ENCODE results near the gene RNASEH2B. TPM values are rescaled to one million over a fixed set of nuclear protein-coding genes. Genes with fewer than 3 reads are reported as not detected.

Gene RNASEH2B
- total and polyA plus RNA-seq, 8 donors: 19.0 to 41.6 (median 23.3) TPM

- FAIRE-seq: no peak
- Histone ChIP-seq H3K9me3 (no peaks in the 10 kb centered on the region), H3K27ac (no peak overlapping the region), H3K4me1 (no peaks in the 10 kb centered on the region), H3K4me3 (no peak overlapping the region), H3K36me3 (no peaks in the 10 kb centered on the region), H3K27me3 (no peaks in the 10 kb centered on the region)
- WGBS, 2 donors: 86 to 93% methylated on average over 1 of the region's 1 CpG
- no peak for DNase-seq
- intact Hi-C loops (cut with DNase I): no loop called here
- no peak for TF ChIP-seq CTCF (IDR thresholded peaks at IDR 0.05)
- no peak for ATAC-seq
Observed at GRCh38 chr13:50884265-50884664, 25.3 kb upstream of the RNASEH2B start.

GRCh38 chr13:50887151-50887550 lies 22.4 kb upstream of the RNASEH2B start:
- Histone ChIP-seq H3K4me3 (no peak overlapping the region), H3K4me1 (no peaks in the 10 kb centered on the region), H3K36me3 (no peaks in the 10 kb centered on the region), H3K9me3 (no peaks in the 10 kb centered on the region), H3K27ac (no peak overlapping the region), H3K27me3 (no peaks in the 10 kb centered on the region)
- FAIRE-seq (no peak), ATAC-seq (no peak), DNase-seq (no peak)
- TF ChIP-seq CTCF (IDR thresholded peaks at IDR 0.05): no peak
- WGBS, 2 donors: 86 to 87% methylated on average over 7 of the region's 7 CpGs
- intact Hi-C loops (cut with DNase I): no loop called here

- H3K36me3 ChIP-seq: no peaks in the 10 kb centered on the region
- H3K9me3 ChIP-seq: no peaks in the 10 kb centered on the region
- H3K4me3 ChIP-seq: no peak overlapping the region
- no peak for FAIRE-seq
- TF ChIP-seq CTCF (IDR thresholded peaks at IDR 0.05): no peak
- intact Hi-C loops (cut with DNase I): no loop called here
- H3K27ac ChIP-seq: no peak overlapping the region
- 51 to 98% methylated on average over 1 of the region's 1 CpG for WGBS, 2 donors
- H3K4me1 ChIP-seq: no peaks in the 10 kb centered on the region
- ATAC-seq: no peak
- H3K27me3 ChIP-seq: no peaks in the 10 kb centered on the region
- DNase-seq: no peak
Observed at GRCh38 chr13:50888362-50888761, 21.2 kb upstream of the RNASEH2B start.

GRCh38 chr13:50889317-50889716 lies 20.3 kb upstream of the RNASEH2B start:
- no peak overlapping the region for H3K4me3 ChIP-seq
- H3K4me1 ChIP-seq: no peaks in the 10 kb centered on the region
- DNase-seq: no peak
- 18 to 68% methylated on average over 1 of the region's 1 CpG for WGBS, 2 donors
- no peak for FAIRE-seq
- no peak for ATAC-seq
- H3K27ac ChIP-seq: no peak overlapping the region
- intact Hi-C loops (cut with DNase I): no loop called here
- H3K9me3 ChIP-seq: no peaks in the 10 kb centered on the region
- no peaks in the 10 kb centered on the region for H3K27me3 ChIP-seq
- TF ChIP-seq CTCF (IDR thresholded peaks at IDR 0.05): no peak
- H3K36me3 ChIP-seq: no peaks in the 10 kb centered on the region

GRCh38 chr13:50891206-50891605 lies 18.4 kb upstream of the RNASEH2B start:
- FAIRE-seq: no peak
- no peak for DNase-seq
- intact Hi-C loops (cut with DNase I): no loop called here
- no peak for TF ChIP-seq CTCF (IDR thresholded peaks at IDR 0.05)
- H3K27ac ChIP-seq: no peak overlapping the region
- ATAC-seq: no peak
- H3K27me3 ChIP-seq: no peaks in the 10 kb centered on the region
- no peak overlapping the region for H3K4me3 ChIP-seq
- H3K9me3 ChIP-seq: no peaks in the 10 kb centered on the region
- no peaks in the 10 kb centered on the region for H3K4me1 ChIP-seq
- H3K36me3 ChIP-seq: no peaks in the 10 kb centered on the region

Measured in pancreas (tissue), 10 donors.